ENCODE measurements around the gene APOA5. TPM values are rescaled to one million over a fixed set of nuclear protein-coding genes. Genes with fewer than 3 reads are reported as not detected.
"Not testable (repeated sequence)": the region's sequence is repeated elsewhere in the genome, so short reads cannot be mapped to it uniquely, and the experiment has no call there.

Gene APOA5
- total RNA-seq, 2 experiments from 2014 or later = not detected

DNA sequence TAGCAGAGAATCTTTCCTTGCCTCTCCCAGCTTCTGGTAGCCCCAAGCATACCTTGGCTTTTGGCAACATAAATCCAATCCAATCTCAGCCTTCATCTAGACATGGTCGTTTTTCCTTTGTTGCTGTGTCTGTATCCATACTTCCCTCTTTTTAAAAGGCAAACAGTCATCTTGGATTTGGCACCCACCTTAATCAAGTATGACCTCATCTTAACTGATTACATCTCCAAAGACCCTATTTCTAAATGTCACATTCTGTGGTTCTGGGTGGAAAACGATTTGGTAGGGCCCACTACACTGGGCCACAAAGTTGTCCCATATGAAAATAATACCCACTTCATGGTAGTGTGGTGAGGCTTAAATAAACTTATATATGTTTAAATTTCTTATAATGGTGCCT, 19.7 kb downstream of the APOA5 start:
- POLR2A ChIA-PET = interaction anchor here (0.8 to 5.0 kb wide), 5 partner anchors 15 to 459 kb away, joined by 3 to 26 read pairs (median 11); partner anchors contain the start of genes PAFAH1B2 and ZPR1
- Mint-ChIP-seq H3K4me3 (peak overlapping the region; percentile 96), H3K27ac (peak overlapping the region; percentile 95), H3K9me3 (no peaks in the 10 kb centered on the region), H3K4me1 (peaks cover 33% of the 10 kb centered on the region), H3K36me3 (peaks cover 18% of the 10 kb centered on the region), H3K27me3 (no peaks in the 10 kb centered on the region)
- ATAC-seq (ENCODE audit: low read depth) (no peak), DNase-seq (no peak)

DNA sequence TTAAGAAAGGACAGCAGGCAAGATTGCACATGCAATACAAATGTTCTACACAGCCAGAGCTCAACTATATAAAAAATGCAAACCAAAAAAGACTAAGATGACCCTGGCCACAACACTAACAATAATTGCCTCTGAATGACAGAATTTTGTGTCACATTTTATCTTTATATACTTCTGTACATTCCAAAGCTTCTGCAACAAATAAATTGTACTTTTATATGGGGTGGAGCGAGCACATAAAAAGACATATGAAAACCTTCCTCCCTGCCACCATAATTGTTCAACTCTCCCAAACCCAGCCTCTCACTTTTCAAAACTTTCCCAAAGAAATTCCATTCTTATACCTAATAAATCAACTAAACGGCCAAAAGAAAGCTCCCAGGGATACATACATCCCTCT, 29.5 kb downstream of the APOA5 start:
- no peaks in the 10 kb centered on the region for H3K27me3 Mint-ChIP-seq
- no peak overlapping the region for H3K4me3 Mint-ChIP-seq
- DNase-seq (no peak), ATAC-seq (ENCODE audit: low read depth) (no peak)
- POLR2A ChIA-PET = no interaction called here
- H3K36me3 Mint-ChIP-seq = peaks cover 23% of the 10 kb centered on the region
- H3K4me1 Mint-ChIP-seq = peaks cover 2% of the 10 kb centered on the region
- H3K9me3 Mint-ChIP-seq = no peaks in the 10 kb centered on the region
- no peak overlapping the region for H3K27ac Mint-ChIP-seq

DNA sequence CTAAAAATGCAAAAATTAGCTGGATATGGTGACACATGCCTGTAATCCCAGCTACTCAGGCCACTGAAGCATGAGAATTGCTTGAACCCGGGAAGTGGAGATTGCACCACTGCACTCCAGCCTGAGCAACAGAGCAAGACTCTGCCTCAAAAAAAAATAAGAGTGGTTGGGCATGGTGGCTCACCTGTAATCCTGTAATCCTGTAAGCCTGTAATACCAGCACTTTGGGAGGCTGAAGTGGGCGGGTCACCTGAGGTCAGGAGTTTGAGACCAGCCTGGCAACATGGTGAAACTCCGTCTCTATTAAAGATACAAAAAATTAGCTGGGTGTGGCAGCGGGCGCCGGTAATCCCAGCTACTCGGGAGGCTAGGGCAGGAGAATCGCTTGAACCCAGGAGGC, 35.6 kb downstream of the APOA5 start:
- H3K4me3 Mint-ChIP-seq; H3K27me3 Mint-ChIP-seq; H3K9me3 Mint-ChIP-seq; POLR2A ChIA-PET; DNase-seq; H3K27ac Mint-ChIP-seq; H3K4me1 Mint-ChIP-seq; ATAC-seq (ENCODE audit: low read depth): not testable (repeated sequence)
- peaks cover 33% of the 10 kb centered on the region for H3K36me3 Mint-ChIP-seq

DNA sequence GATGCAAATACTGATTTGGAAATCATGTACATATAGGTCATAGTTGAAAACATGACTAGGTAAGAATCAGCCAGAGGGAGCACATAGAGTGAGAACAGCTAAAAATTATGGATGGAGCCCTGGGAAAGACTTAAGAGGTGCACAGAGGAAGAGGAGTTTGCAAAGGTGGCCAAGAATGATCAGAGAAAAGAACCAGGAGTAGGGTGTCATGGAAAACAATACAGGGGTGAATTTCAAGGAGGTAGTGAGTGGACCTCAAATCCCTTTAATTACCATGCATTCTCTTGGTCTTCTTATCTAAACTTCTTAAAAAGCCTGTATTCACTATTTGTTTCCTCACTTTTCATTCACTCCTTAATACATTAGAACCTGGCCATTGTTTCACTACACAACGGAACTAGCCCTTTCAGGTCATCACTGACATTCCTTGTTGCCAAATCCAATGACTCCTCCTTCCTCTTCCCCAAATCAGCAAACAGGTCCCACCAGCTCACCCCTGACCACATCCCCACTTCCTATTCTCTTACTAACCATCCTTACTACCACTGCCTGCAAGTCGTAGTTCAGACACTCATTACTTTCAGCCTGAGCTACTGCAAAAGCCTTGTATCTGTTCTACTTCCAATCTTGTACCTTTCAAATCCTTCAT, 41.5 kb downstream of the APOA5 start:
- Mint-ChIP-seq H3K4me3 (no peak overlapping the region), H3K4me1 (peaks cover 2% of the 10 kb centered on the region), H3K36me3 (peaks cover 22% of the 10 kb centered on the region), H3K9me3 (no peaks in the 10 kb centered on the region), H3K27ac (no peak overlapping the region), H3K27me3 (no peaks in the 10 kb centered on the region)
- no peak for ATAC-seq (ENCODE audit: low read depth)
- POLR2A ChIA-PET = no interaction called here
- no peak for DNase-seq

DNA sequence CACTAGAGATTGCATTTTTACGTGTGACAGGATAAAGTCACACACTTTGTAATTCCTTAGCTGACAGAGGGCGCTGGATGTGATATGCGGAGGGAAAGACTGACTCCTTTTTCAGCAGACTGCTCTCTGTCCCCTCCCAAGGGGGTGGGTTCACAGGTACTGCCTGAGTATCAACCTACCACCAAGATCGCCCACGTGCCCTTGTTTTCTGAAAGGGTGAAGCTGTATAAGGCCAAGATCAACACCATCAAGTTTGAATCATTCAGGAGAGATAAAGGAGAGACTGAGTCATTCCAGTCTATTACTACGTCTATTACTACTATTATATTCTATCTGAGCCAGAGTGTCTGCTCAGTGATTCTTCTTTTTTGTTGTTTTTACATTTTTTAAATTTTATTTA, 49.6 kb downstream of the APOA5 start:
- Mint-ChIP-seq H3K27ac (no peak overlapping the region), H3K36me3 (peaks cover 5% of the 10 kb centered on the region), H3K4me3 (no peak overlapping the region), H3K9me3 (no peaks in the 10 kb centered on the region), H3K4me1 (peaks cover 7% of the 10 kb centered on the region), H3K27me3 (no peaks in the 10 kb centered on the region)
- POLR2A ChIA-PET = no interaction called here
- no peak for DNase-seq
- no peak for ATAC-seq (ENCODE audit: low read depth)

DNA sequence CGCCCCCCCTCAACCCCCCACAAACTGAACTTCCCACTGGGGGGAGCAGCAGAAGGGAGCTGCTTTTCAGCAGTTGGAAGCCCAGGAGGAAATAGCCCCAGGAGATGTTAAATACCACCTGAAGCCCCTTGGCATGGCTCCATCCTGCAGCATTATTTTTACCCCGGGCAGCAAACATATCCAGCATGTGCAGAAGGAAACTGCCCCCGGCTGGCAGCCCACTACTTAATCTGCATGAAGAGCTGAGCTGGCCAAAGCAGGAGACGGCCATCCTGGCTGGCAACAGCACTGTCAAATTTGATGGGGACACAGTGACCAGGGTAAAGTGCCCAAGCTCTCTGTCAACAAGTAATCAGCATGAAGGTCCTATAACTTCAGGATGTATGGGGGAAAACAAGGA, 50.9 kb downstream of the APOA5 start:
- peaks cover 7% of the 10 kb centered on the region for H3K4me1 Mint-ChIP-seq
- H3K36me3 Mint-ChIP-seq = peaks cover 4% of the 10 kb centered on the region
- H3K9me3 Mint-ChIP-seq = no peaks in the 10 kb centered on the region
- no peaks in the 10 kb centered on the region for H3K27me3 Mint-ChIP-seq
- H3K27ac Mint-ChIP-seq = no peak overlapping the region
- H3K4me3 Mint-ChIP-seq = no peak overlapping the region
- ATAC-seq (ENCODE audit: low read depth) (no peak), DNase-seq (no peak)
- POLR2A ChIA-PET = no interaction called here

Other genes with a start within 250 kb of the APOA5 start
- 10 to 100 TPM; 32.1 to 33.0 TPM for gene BUD13, start 18.9 kb downstream of the APOA5 start, total RNA-seq
- gene ZPR1, start 3.9 kb downstream of the APOA5 start, total RNA-seq = 10 to 100 TPM; 53.6 to 57.3 TPM
- not detected for gene APOA4, start 31.4 kb upstream of the APOA5 start, total RNA-seq
- not detected for gene APOC3, start 38.0 kb upstream of the APOA5 start, total RNA-seq
- under 1 TPM; 0.44 to 0.45 TPM for gene APOA1, start 45.7 kb upstream of the APOA5 start, total RNA-seq

All from activated naive CD8-positive, alpha-beta T cell treated with anti-CD3 and anti-CD28 coated beads, Interleukin-2, amount 10 ng/mL, durations not matched to agents 7 days and 5 days (primary cell).